ENCODE measurements around the gene UBXN10.

- TF ChIP-seq POLR2AphosphoS5 (IDR thresholded peaks at IDR 0.05) (no peak), CTCF (IDR thresholded peaks at IDR 0.05) (no peak)
These were observed 15.1 kb downstream of the UBXN10 start for GRCh38 chr1:20200966-20201365.

Measured in esophagus muscularis mucosa (tissue), 3 donors.